ENCODE data around the gene MAPKAPK2.

DNA sequence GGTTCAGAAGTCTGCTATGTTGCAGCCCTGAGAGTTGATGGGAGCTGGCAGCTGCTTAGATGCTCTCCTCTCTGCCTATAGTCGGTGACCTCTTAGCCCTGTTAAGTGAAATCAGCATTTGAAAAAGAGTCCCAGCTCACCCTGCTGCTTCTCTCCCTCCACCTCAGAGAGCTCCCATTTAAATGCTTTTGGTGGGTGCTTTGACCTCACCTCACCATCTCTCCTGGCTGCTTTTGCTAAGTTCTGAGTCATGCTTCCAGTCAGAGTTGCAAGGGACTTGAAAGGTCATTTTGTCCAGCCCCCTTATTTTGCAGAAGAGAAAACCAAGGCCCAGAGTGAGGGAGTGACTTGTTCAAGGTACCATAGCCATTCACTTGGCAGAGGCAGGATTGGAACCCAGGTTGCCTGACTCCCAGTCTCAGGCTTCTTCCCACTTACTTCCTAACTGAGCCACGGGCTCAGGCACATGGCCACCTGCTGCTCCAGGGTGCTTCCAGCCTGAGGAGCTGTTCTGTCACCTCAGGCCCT lies 3.3 kb downstream of the MAPKAPK2 start:
- peak in 1 of 2 donors; percentile 45 for TF ChIP-seq POLR2A (IDR thresholded peaks at IDR 0.05)
- TF ChIP-seq, protein P1, sequence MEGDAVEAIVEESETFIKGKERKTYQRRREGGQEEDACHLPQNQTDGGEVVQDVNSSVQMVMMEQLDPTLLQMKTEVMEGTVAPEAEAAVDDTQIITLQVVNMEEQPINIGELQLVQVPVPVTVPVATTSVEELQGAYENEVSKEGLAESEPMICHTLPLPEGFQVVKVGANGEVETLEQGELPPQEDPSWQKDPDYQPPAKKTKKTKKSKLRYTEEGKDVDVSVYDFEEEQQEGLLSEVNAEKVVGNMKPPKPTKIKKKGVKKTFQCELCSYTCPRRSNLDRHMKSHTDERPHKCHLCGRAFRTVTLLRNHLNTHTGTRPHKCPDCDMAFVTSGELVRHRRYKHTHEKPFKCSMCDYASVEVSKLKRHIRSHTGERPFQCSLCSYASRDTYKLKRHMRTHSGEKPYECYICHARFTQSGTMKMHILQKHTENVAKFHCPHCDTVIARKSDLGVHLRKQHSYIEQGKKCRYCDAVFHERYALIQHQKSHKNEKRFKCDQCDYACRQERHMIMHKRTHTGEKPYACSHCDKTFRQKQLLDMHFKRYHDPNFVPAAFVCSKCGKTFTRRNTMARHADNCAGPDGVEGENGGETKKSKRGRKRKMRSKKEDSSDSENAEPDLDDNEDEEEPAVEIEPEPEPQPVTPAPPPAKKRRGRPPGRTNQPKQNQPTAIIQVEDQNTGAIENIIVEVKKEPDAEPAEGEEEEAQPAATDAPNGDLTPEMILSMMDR (IDR thresholded peaks at IDR 0.05), result no peak

Measured in adrenal gland (tissue), 5 donors.